Left lobe of liver (tissue), 2 donors: ENCODE measurements around the gene FBXL15. TPM values are rescaled to one million over a fixed set of nuclear protein-coding genes. Genes with fewer than 3 reads are reported as not detected.

Experiments
- ATAC-seq: fragments of 200-7000 bp; cut with Tn5 transposase; one replicate; pipeline ENCODE4 v1.9.1; 2020; ENCODE audit warnings: mild to moderate bottlenecking, moderate library complexity
- DNase-seq: peaks from one replicate; pipeline ENCODE4 v3.0.0-alpha.2; 2020; ENCODE audit warnings: low spot score
- total RNA-seq: library from RNA; stranded (reverse); gene quantifications from one replicate; pipeline ENCODE4 v1.2.1, GENCODE V29; 2021
- donor health status: DM: no; HTN: no; CAD: no; lungs with moderate emphysema.
- donor health status: DM: no; HTN: yes; CAD: no.

FBXL15 gene
- total RNA-seq, 1 donor from 2014 or later = 12.7 TPM

GRCh38 chr10:102397222-102398171 lies 23.1 kb upstream of the FBXL15 start:
- DNase-seq (no peak), ATAC-seq (no peak)

GRCh38 chr10:102398172-102399020 lies 22.2 kb upstream of the FBXL15 start:
- DNase-seq (no peak), ATAC-seq (no peak)

GRCh38 chr10:102399217-102400021 lies 21.2 kb upstream of the FBXL15 start:
- peak; percentile 83 for ATAC-seq
- peak; percentile 89 for DNase-seq

GRCh38 chr10:102400076-102400475 lies 20.6 kb upstream of the FBXL15 start:
- DNase-seq (no peak), ATAC-seq (no peak)

GRCh38 chr10:102400598-102401341 lies 19.9 kb upstream of the FBXL15 start:
- DNase-seq (no peak), ATAC-seq (no peak)

- DNase-seq (no peak), ATAC-seq (no peak)
Observed at GRCh38 chr10:102401342-102401654, 19.3 kb upstream of the FBXL15 start.

- ATAC-seq = no peak
- no peak for DNase-seq
Observed at GRCh38 chr10:102401735-102402511, 18.7 kb upstream of the FBXL15 start.

- ATAC-seq (no peak), DNase-seq (no peak)
Observed at GRCh38 chr10:102402512-102402896, 18.1 kb upstream of the FBXL15 start.

GRCh38 chr10:102403115-102403514 lies 17.5 kb upstream of the FBXL15 start:
- no peak for DNase-seq
- ATAC-seq = no peak

GRCh38 chr10:102404361-102405107 lies 16.1 kb upstream of the FBXL15 start:
- ATAC-seq = no peak
- no peak for DNase-seq

GRCh38 chr10:102405108-102405571 lies 15.5 kb upstream of the FBXL15 start:
- DNase-seq (no peak), ATAC-seq (no peak)

GRCh38 chr10:102405632-102406031 lies 15.0 kb upstream of the FBXL15 start:
- DNase-seq = no peak
- no peak for ATAC-seq

- ATAC-seq = no peak
- DNase-seq = no peak
Observed at GRCh38 chr10:102406815-102407214, 13.8 kb upstream of the FBXL15 start.

GRCh38 chr10:102407425-102408130 lies 13.1 kb upstream of the FBXL15 start:
- DNase-seq = no peak
- ATAC-seq = no peak

GRCh38 chr10:102408131-102408727 lies 12.4 kb upstream of the FBXL15 start:
- DNase-seq = no peak
- ATAC-seq = no peak

- DNase-seq = no peak
Observed at GRCh38 chr10:102408728-102409603, 11.7 kb upstream of the FBXL15 start.

More at GRCh38 chr10:102408728-102409603, 11.7 kb upstream of the FBXL15 start:
- peak; percentile 48 for ATAC-seq
